Raji (cell line): ENCODE data around the gene LAMA2.

Experiments used
- POLR2A ChIP-seq: IDR thresholded peaks from 2 replicates; pipeline ENCODE4 v1.6.1; 2011; ENCODE audit warnings: low read depth, low read length, control low read depth; ENCODE audit not compliant: insufficient read depth

LAMA2 gene

GRCh38 chr6:129252377-129253071 lies 369.6 kb downstream of the LAMA2 start:
- no peak for TF ChIP-seq POLR2A

DNA sequence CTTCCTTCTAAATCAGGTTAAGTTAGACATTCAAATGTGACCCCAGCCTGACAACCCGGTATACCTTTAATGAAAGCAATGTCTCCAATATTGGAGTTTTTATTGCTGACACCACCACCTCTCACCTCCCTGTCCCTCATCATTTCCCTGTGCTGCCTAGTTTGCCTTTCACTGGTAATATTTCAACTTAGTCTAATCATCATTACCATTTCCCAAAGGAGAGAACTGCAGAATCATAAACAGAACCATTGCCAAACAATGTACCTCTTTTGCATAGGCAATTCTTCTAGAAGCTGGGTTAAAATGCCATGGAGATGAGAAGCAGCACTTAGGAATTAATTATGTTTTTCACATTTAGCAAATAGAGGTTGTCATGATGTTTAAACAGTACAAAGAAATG lies 370.3 kb downstream of the LAMA2 start:
- no peak for TF ChIP-seq POLR2A

DNA sequence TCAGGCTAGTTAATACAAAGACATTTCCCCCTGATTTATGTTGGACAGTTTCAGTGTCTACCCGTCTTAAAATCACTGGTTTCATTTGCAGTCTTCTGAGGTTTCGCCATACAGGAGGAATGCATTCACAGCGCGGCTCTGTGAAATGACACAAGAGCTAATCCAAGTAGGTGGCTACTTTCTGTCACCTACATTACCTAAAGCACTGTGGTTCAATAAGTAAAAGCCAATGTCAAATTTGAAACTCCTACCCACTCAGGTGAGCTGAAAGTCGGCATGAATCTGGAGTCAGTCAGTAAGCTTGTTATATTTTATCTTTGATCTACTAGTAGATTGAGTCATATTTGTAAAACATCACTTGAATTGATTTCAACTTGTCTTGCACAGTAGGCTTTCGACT lies 370.8 kb downstream of the LAMA2 start:
- TF ChIP-seq POLR2A = no peak

- TF ChIP-seq POLR2A = no peak
These were observed 374.3 kb downstream of the LAMA2 start for GRCh38 chr6:129257196-129257595.

DNA sequence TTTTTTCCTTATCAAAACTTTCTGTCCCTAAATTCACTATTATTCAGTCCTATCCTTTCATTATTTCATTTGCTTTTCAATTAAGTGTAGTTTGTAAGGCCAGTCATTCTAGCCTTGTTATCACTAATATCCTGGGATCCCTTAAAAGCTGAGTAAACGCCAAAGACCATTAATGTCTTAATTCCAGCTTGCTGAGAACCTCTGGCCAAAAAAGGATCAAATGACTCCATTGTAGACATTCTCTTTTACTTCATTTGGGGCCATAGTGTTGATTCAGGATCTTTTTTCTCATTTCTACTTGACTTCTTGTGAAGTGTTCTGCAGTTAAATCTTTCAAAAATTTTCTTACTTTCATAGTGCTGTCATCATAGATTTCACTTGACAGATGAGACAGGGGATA lies 379.7 kb downstream of the LAMA2 start:
- TF ChIP-seq POLR2A = no peak

DNA sequence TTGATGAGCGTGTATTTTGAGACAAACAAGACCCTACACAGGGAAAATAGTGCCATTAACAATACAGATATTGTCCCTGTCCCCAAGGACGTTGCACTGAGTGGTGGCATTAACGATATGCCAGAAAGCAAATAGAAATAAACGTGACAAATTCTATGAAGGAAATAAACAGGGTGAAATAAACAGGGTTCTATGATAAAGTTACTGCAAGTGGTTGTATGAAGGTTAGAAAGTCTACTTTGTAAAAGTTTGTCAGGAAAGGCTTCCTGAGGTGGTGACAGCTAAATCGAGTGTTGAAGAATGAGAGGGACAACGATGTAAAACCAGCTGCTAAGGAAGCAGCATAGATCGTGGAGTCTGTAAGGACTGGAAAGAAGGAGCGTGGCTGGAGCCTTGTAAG lies 380.2 kb downstream of the LAMA2 start:
- TF ChIP-seq POLR2A = no peak

- TF ChIP-seq POLR2A = no peak
These were observed 381.6 kb downstream of the LAMA2 start for GRCh38 chr6:129264480-129265045.

- no peak for TF ChIP-seq POLR2A
These were observed 384.1 kb downstream of the LAMA2 start for GRCh38 chr6:129267028-129267427.

DNA sequence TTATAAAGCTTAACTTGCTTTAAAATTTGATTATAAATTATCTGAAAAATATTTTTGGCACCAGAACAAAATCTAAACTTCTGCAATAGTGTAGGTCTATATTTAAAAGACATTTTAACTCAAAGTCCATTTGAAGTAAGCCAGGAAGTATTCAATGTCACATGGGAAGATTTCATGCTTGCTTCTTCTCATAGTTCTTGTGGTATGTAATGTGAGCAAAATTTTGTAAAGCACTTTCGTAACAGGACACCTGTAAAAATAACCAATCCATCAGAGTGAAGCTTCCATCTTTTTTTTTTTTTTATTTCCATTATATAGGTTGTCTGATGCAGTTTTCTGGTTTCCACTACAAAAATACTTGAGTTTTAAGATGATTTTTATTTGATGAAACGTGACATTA lies 386.1 kb downstream of the LAMA2 start:
- no peak for TF ChIP-seq POLR2A

GRCh38 chr6:129269891-129270290 lies 387.0 kb downstream of the LAMA2 start:
- no peak for TF ChIP-seq POLR2A

- TF ChIP-seq POLR2A = no peak
These were observed 387.5 kb downstream of the LAMA2 start for GRCh38 chr6:129270450-129270849.

DNA sequence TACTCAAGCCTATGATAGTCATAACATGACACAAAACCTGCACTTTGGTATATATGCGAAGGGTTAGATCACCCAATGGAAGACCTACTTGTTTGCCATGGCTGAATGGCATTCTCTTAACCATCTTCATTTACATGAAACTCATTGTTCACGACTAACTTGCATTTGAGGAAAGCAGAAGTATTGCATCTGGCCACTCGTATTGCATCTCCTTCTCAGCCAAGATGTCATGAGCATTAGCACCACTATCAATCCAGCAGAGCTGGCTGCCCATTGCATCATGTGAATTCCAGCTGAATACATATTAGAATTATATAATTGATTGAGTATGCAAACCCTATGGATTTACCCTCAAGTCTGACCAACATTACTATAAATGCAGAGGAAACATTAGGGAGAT lies 390.2 kb downstream of the LAMA2 start:
- TF ChIP-seq POLR2A = no peak

GRCh38 chr6:129276461-129276860 lies 393.5 kb downstream of the LAMA2 start:
- no peak for TF ChIP-seq POLR2A

DNA sequence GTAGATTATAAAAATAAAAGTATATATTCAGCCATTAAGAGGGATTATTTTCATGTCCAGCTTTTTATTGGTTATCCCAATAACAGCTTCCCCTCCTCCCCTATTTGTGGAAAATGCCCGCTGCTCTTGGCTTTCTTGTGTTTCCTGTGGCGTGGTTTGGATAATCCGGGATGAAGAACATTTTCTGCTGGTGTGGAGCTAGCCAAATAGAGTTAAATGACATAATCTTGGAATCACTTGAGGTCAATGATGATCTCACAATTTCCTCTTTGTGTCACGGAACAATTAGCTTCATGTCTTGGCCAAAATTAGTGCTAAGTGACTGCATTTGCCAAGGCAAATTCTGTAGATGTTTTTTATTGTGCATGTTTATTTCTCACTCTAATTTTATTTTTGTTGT lies 394.0 kb downstream of the LAMA2 start:
- no peak for TF ChIP-seq POLR2A

- TF ChIP-seq POLR2A = no peak
These were observed 396.7 kb downstream of the LAMA2 start for GRCh38 chr6:129279343-129280292.

GRCh38 chr6:129280293-129280644 lies 397.3 kb downstream of the LAMA2 start:
- TF ChIP-seq POLR2A = no peak
